H9 (cell line): Measurements from ENCODE around the gene ZNF80. TPM values are rescaled to one million over a fixed set of nuclear protein-coding genes. Genes with fewer than 3 reads are reported as not detected.

Experiments
- DNase-seq: peaks from one replicate; pipeline ENCODE4 v3.0.0-alpha.2; 2017
- H2AFZ ChIP-seq: one replicate; pipeline ENCODE4 v1.6.1; 2013; ENCODE audit warnings: mild to moderate bottlenecking, low read length, control low read depth, moderate library complexity
- H2AK5ac ChIP-seq: 2 replicates; pipeline ENCODE4 v1.6.1; 2013; ENCODE audit warnings: low read length, control low read depth, mixed read lengths; ENCODE audit not compliant: insufficient read length
- H2BK120ac ChIP-seq: one replicate; pipeline ENCODE4 v1.6.1; 2013; ENCODE audit warnings: low read depth, mild to moderate bottlenecking, low read length, control low read depth, inconsistent platforms; ENCODE audit not compliant: poor library complexity, severe bottlenecking
- H2BK12ac ChIP-seq: 2 replicates; pipeline ENCODE4 v1.6.1; 2013; ENCODE audit warnings: low read length, control low read depth, mixed read lengths, low read depth; ENCODE audit not compliant: insufficient read length
- H2BK15ac ChIP-seq: 2 replicates; pipeline ENCODE4 v1.6.1; 2013; ENCODE audit warnings: low read depth, low read length, control low read depth
- H2BK20ac ChIP-seq: one replicate; pipeline ENCODE4 v1.6.1; 2013; ENCODE audit warnings: low read depth, mild to moderate bottlenecking, low read length, control low read depth, inconsistent platforms; ENCODE audit not compliant: poor library complexity, severe bottlenecking
- H2BK5ac ChIP-seq: 2 replicates; pipeline ENCODE4 v1.6.1; 2013; ENCODE audit warnings: low read length, control low read depth, mixed read lengths; ENCODE audit not compliant: insufficient read length
- H3K14ac ChIP-seq: 2 replicates; pipeline ENCODE4 v1.6.1; 2013; ENCODE audit warnings: low read length, control low read depth; ENCODE audit not compliant: insufficient read depth
- H3K18ac ChIP-seq: 2 replicates; pipeline ENCODE4 v1.6.1; 2013; ENCODE audit warnings: low read depth, mild to moderate bottlenecking, mixed read lengths, low read length, control low read depth; ENCODE audit not compliant: insufficient read length
- H3K23ac ChIP-seq: 2 replicates; pipeline ENCODE4 v1.6.1; 2013; ENCODE audit warnings: low read length, control low read depth, mixed read lengths, low read depth; ENCODE audit not compliant: insufficient read length
- H3K23me2 ChIP-seq: 2 replicates; pipeline ENCODE4 v1.6.1; 2013; ENCODE audit warnings: low read depth, mild to moderate bottlenecking, mixed read lengths, low read length, control low read depth; ENCODE audit not compliant: insufficient read length, poor library complexity, severe bottlenecking
- H3K27ac ChIP-seq: 2 replicates; pipeline ENCODE4 v1.5.1; 2013; ENCODE audit warnings: low read length, control low read depth, mixed read lengths, low read depth; ENCODE audit not compliant: insufficient read length
- H3K27me3 ChIP-seq: 2 replicates; pipeline ENCODE4 v1.6.1; 2013; ENCODE audit warnings: low read length, control low read depth, inconsistent platforms; ENCODE audit not compliant: insufficient read depth
- H3K4ac ChIP-seq: 2 replicates; pipeline ENCODE4 v1.6.1; 2013; ENCODE audit warnings: low read depth, mild to moderate bottlenecking, control low read depth, inconsistent platforms, low read length, moderate library complexity
- H3K4me1 ChIP-seq: 2 replicates; pipeline ENCODE4 v1.6.1; 2013; ENCODE audit warnings: low read length, control low read depth, inconsistent platforms; ENCODE audit not compliant: insufficient read depth
- H3K4me2 ChIP-seq: 2 replicates; pipeline ENCODE4 v1.6.1; 2013; ENCODE audit warnings: low read length, control low read depth, mixed read lengths; ENCODE audit not compliant: insufficient read length, insufficient read depth
- H3K56ac ChIP-seq: 2 replicates; pipeline ENCODE4 v1.6.1; 2013; ENCODE audit warnings: low read depth, mild to moderate bottlenecking, mixed read lengths, low read length, control low read depth; ENCODE audit not compliant: insufficient read length
- H3K79me1 ChIP-seq: 2 replicates; pipeline ENCODE4 v1.6.1; 2013; ENCODE audit warnings: low read depth, mild to moderate bottlenecking, moderate library complexity, low read length, control low read depth, inconsistent platforms; ENCODE audit not compliant: insufficient read depth, poor library complexity, severe bottlenecking
- H3K79me2 ChIP-seq: 2 replicates; pipeline ENCODE4 v1.6.1; 2013; ENCODE audit warnings: low read length, control low read depth, inconsistent platforms; ENCODE audit not compliant: insufficient read depth
- H3K9ac ChIP-seq: 2 replicates; pipeline ENCODE4 v1.6.1; 2013; ENCODE audit warnings: low read length, control low read depth, mixed read lengths; ENCODE audit not compliant: insufficient read length; ENCODE audit errors: extremely low read depth
- H3K9me3 ChIP-seq: one replicate; pipeline ENCODE4 v1.6.1; 2013; ENCODE audit warnings: low read depth, low read length, inconsistent platforms; ENCODE audit not compliant: control insufficient read depth
- H3T11ph ChIP-seq: one replicate; pipeline ENCODE4 v1.6.1; 2013; ENCODE audit warnings: mild to moderate bottlenecking, low read length, control low read depth, inconsistent platforms
- H4K20me1 ChIP-seq: one replicate; pipeline ENCODE4 v1.6.1; 2013; ENCODE audit not compliant: control insufficient read depth, insufficient read length, insufficient read depth
- H4K5ac ChIP-seq: 2 replicates; pipeline ENCODE4 v1.6.1; 2013; ENCODE audit warnings: low read depth, mild to moderate bottlenecking, mixed read lengths, low read length, control low read depth; ENCODE audit not compliant: insufficient read length
- H4K8ac ChIP-seq: replicated peaks from 2 replicates; pipeline ENCODE4 v1.6.1; 2013; ENCODE audit warnings: low read length, control low read depth, mixed read lengths, low read depth; ENCODE audit not compliant: insufficient read length
- H4K91ac ChIP-seq: 2 replicates; pipeline ENCODE4 v1.6.1; 2013; ENCODE audit warnings: low read depth, mild to moderate bottlenecking, moderate library complexity, mixed read lengths, low read length, control low read depth; ENCODE audit not compliant: insufficient read length
- H3K27ac Mint-ChIP-seq, 3 experiments: 2 replicates in 2 of 3; 3 replicates in 1 of 3; pipeline ENCODE4 v1.8.0; 2020 to 2021; ENCODE audit warnings: mixed read lengths in 3 of 3, mild to moderate bottlenecking in 1 of 3, moderate library complexity in 1 of 3
- H3K27me3 Mint-ChIP-seq: 2 replicates; pipeline ENCODE4 v1.8.0; 2021; ENCODE audit warnings: low read depth, mild to moderate bottlenecking, moderate library complexity, mixed read lengths
- H3K36me3 Mint-ChIP-seq, 3 experiments: 2 replicates in 2 of 3; 3 replicates in 1 of 3; pipeline ENCODE4 v1.8.0; 2020 to 2021; ENCODE audit warnings: low read depth in 3 of 3, mixed read lengths in 3 of 3; ENCODE audit not compliant: insufficient read depth in 1 of 3
- H3K4me1 Mint-ChIP-seq, 2 experiments: 2 replicates each; pipeline ENCODE4 v1.8.0; 2020; ENCODE audit warnings: mixed read lengths in 2 of 2
- H3K4me3 Mint-ChIP-seq, 2 experiments: 2 replicates in 1 of 2; 3 replicates in 1 of 2; pipeline ENCODE4 v1.8.0; 2020 to 2021; ENCODE audit warnings: mild to moderate bottlenecking in 2 of 2, mixed read lengths in 2 of 2, moderate library complexity in 1 of 2
- H3K9me3 Mint-ChIP-seq, 2 experiments: 2 replicates in 1 of 2; 3 replicates in 1 of 2; pipeline ENCODE4 v1.8.0; 2020; ENCODE audit warnings: mild to moderate bottlenecking in 2 of 2, mixed read lengths in 2 of 2, moderate library complexity in 1 of 2
- CTCF ChIP-seq: fragments of 200-600 bp; sonication (generic); conservative IDR thresholded peaks from 3 replicates; pipeline ENCODE4 v1.8.0; 2021; ENCODE audit warnings: antibody characterized with exemption, mild to moderate bottlenecking
- WGBS: extraction: QIAGEN DNeasy Blood & Tissue Kit; methylation state at CpG from one replicate; pipeline ENCODE4 v1.1.7; 2013; ENCODE audit warnings: missing lambda C conversion rate, low lambda C conversion rate, mixed read lengths; ENCODE audit not compliant: insufficient read length; ENCODE audit errors: extremely low coverage; 5-methylcytosine and 5-hydroxymethylcytosine counted together
- total RNA-seq: library from RNA; stranded (reverse); gene quantifications from 2 replicates; pipeline ENCODE4 v1.2.1, GENCODE V29; 2021

ZNF80 gene
- total RNA-seq, 1 experiment from 2014 or later: not detected

GRCh38 chr3:114212646-114213045 lies 24.7 kb downstream of the ZNF80 start:
- no peak overlapping the region for H3K23ac ChIP-seq
- Mint-ChIP-seq H3K4me1 (no peaks in the 10 kb centered on the region; a peak in 2 of 4 replicates), H3K27ac (no peak overlapping the region), H3K4me3 (no peak overlapping the region), H3K36me3 (no peaks in the 10 kb centered on the region), H3K27me3 (no peaks in the 10 kb centered on the region; the same call in none of the 2 replicates), H3K9me3 (peaks cover 0 to 6% of the 10 kb centered on the region in 2 experiments; a peak in 1 of 5 replicates)
- no peaks in the 10 kb centered on the region for H4K20me1 ChIP-seq
- no peaks in the 10 kb centered on the region for H3K23me2 ChIP-seq
- no peak overlapping the region for H2BK12ac ChIP-seq
- no peak overlapping the region; the same call in 1 of the 2 replicates for H3K14ac ChIP-seq
- no peak overlapping the region for H3K4me2 ChIP-seq
- no peak overlapping the region for H4K91ac ChIP-seq
- H2BK20ac ChIP-seq: no peak overlapping the region
- no peak overlapping the region for H2BK120ac ChIP-seq
- no peak overlapping the region for H3K9ac ChIP-seq
- no peak overlapping the region for H3K56ac ChIP-seq
- H2AFZ ChIP-seq: no peak overlapping the region
- H3K4me1 ChIP-seq: peaks cover 4% of the 10 kb centered on the region; the same call in 1 of the 2 replicates
- no peak overlapping the region for H3T11ph ChIP-seq
- no peaks in the 10 kb centered on the region for H3K79me1 ChIP-seq
- no peaks in the 10 kb centered on the region for H3K79me2 ChIP-seq
- no peak overlapping the region for H2BK15ac ChIP-seq
- no peaks in the 10 kb centered on the region for H3K9me3 ChIP-seq
- H2AK5ac ChIP-seq: no peak overlapping the region
- no peak overlapping the region for H3K27ac ChIP-seq
- H4K5ac ChIP-seq: no peak overlapping the region
- H2BK5ac ChIP-seq: no peak overlapping the region
- no peak overlapping the region for H4K8ac ChIP-seq
- no peak overlapping the region for H3K18ac ChIP-seq
- no peak for DNase-seq
- no peak overlapping the region for H3K4ac ChIP-seq
- no peak for TF ChIP-seq CTCF
- no CpG with 5 or more reads among the region's 4 CpGs for WGBS
- no peaks in the 10 kb centered on the region; the same call in 1 of the 2 replicates for H3K27me3 ChIP-seq
